Right lobe of liver (tissue), 6 donors: ENCODE measurements around the gene PTPRD. TPM values are rescaled to one million over a fixed set of nuclear protein-coding genes. Genes with fewer than 3 reads are reported as not detected.

Source experiments
- ATAC-seq, 4 donors: fragments of 200-7000 bp; cut with Tn5 transposase; one replicate each; pipeline ENCODE4 v1.9.1; 2020; ENCODE audit warnings: mild to moderate bottlenecking in 4 of 4, moderate library complexity in 4 of 4
- DNase-seq, 3 donors: peaks; one replicate each; pipeline ENCODE4 v3.0.0-alpha.2; 2020
- H3K27ac ChIP-seq, 3 donors: fragments of 200-600 bp; one replicate each; pipeline ENCODE4 v1.8.0; 2022
- H3K27me3 ChIP-seq, 2 donors: fragments of 200-600 bp; one replicate each; pipeline ENCODE4 v1.8.0; 2022
- H3K36me3 ChIP-seq, 4 donors: fragments of 200-600 bp; sonication (generic) in 1 of 4; one replicate each; pipeline versions ENCODE4 v1.5.1 to v1.8.0; 2017 to 2022; ENCODE audit warnings: control low read depth in 1 of 4
- H3K4me1 ChIP-seq, 4 donors: fragments of 200-600 bp; sonication (generic) in 1 of 4; one replicate each; pipeline versions ENCODE4 v1.5.1 to v1.8.0; 2017 to 2022; ENCODE audit warnings: control low read depth in 1 of 4
- H3K4me3 ChIP-seq, 3 donors: fragments of 200-600 bp; one replicate each; pipeline ENCODE4 v1.8.0; 2022
- H3K9me3 ChIP-seq, 4 donors: fragments of 200-600 bp; sonication (generic) in 1 of 4; one replicate each; pipeline versions ENCODE4 v1.5.1 to v1.8.0; 2017 to 2022; ENCODE audit warnings: control low read depth in 1 of 4
- POLR2A ChIP-seq: fragments of 450-650 bp; IDR thresholded peaks from one replicate; pipeline ENCODE4 v1.6.1; 2017; ENCODE audit warnings: antibody characterized with exemption, mild to moderate bottlenecking
- WGBS: methylation state at CpG from one replicate; pipeline ENCODE4 v1.1.6; 2018; ENCODE audit warnings: low coverage, low lambda C conversion rate; ENCODE audit not compliant: insufficient coverage; ENCODE audit errors: missing lambda C conversion rate; 5-methylcytosine and 5-hydroxymethylcytosine counted together
- intact Hi-C, 2 donors: fragments of 100-400 bp; cut with DNase I; formaldehyde crosslinking; loops; one replicate each; pipeline versions ENCODE4 v1.11.2 to v1.14.1; 2022
- total RNA-seq, 6 experiments: library from RNA; depleted of rRNA in 2 of 6; stranded (reverse); fragments of >200 nt in 2 of 6; fragmentation: NEBNext Ultra II Directional in 3 of 6; extraction: Animal tissue kit (Norgen Biotek cat#: 25700) in 3 of 6; gene quantifications; one replicate each; pipeline versions ENCODE4 v1.1.0 to v1.2.4, GENCODE V29; 2016 to 2023
- TF ChIP-seq, protein P1 (sequence below), 4 donors: fragments of 200-600 bp in 3 of 4; fragments of 450-650 bp in 1 of 4; IDR thresholded peaks; one replicate each; pipeline versions ENCODE4 v1.5.1 to v1.8.0; 2016 to 2022; ENCODE audit warnings: antibody characterized with exemption in 4 of 4, mild to moderate bottlenecking in 2 of 4
- donor health status: DM: no; HTN: yes; CAD: no.
- donor health status: DM: no; HTN: no; CAD: no.
- donor health status: DM: no; HTN: no; CAD: no.
- donor health status: DM: no; HTN: yes; CAD: no.
- donor health status: DM: no; HTN: yes; CAD: no.

Gene PTPRD
- total RNA-seq, 6 experiments from 2014 or later = 5.4 to 29.8 (median 13.9) TPM

DNA sequence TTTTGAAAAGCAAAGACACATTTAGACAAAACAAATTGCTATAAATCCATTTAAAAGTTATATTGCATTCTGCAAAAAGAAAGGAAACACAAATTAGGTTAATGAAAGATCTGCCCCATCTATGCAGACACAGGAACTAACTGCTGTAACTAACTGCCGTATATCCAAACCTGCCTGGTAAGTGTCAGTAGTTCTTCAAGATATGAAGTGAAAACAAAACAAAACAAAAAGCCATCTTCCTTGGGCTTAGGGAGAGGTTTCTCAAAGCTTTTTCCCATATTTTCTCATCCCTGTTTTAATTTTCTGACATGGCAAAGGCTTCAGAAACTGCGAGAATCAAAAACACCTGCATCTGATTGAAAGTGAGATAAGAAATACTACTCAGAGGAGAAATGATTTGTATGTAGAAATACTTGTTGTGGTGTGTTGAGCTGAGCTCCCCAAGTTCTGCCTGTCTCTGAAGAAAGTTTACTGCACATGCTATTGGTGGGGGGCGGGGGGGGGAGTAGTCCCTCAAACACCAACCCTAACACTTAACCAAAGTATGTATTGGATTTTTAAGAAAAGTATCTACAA is 750.5 kb downstream of the PTPRD start:
- intact Hi-C loops = no loop called here
- Histone ChIP-seq H3K9me3 (no peaks in the 10 kb centered on the region), H3K36me3 (no peaks in the 10 kb centered on the region), H3K4me3 (no peak overlapping the region), H3K27ac (no peak overlapping the region), H3K27me3 (no peaks in the 10 kb centered on the region), H3K4me1 (no peaks in the 10 kb centered on the region)
- ATAC-seq = no peak
- no peak for DNase-seq
- 29% methylated on average over 3 of the region's 3 CpGs for WGBS
- TF ChIP-seq POLR2A = no peak
- TF ChIP-seq, protein P1, sequence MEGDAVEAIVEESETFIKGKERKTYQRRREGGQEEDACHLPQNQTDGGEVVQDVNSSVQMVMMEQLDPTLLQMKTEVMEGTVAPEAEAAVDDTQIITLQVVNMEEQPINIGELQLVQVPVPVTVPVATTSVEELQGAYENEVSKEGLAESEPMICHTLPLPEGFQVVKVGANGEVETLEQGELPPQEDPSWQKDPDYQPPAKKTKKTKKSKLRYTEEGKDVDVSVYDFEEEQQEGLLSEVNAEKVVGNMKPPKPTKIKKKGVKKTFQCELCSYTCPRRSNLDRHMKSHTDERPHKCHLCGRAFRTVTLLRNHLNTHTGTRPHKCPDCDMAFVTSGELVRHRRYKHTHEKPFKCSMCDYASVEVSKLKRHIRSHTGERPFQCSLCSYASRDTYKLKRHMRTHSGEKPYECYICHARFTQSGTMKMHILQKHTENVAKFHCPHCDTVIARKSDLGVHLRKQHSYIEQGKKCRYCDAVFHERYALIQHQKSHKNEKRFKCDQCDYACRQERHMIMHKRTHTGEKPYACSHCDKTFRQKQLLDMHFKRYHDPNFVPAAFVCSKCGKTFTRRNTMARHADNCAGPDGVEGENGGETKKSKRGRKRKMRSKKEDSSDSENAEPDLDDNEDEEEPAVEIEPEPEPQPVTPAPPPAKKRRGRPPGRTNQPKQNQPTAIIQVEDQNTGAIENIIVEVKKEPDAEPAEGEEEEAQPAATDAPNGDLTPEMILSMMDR (IDR thresholded peaks at IDR 0.05) = no peak

DNA sequence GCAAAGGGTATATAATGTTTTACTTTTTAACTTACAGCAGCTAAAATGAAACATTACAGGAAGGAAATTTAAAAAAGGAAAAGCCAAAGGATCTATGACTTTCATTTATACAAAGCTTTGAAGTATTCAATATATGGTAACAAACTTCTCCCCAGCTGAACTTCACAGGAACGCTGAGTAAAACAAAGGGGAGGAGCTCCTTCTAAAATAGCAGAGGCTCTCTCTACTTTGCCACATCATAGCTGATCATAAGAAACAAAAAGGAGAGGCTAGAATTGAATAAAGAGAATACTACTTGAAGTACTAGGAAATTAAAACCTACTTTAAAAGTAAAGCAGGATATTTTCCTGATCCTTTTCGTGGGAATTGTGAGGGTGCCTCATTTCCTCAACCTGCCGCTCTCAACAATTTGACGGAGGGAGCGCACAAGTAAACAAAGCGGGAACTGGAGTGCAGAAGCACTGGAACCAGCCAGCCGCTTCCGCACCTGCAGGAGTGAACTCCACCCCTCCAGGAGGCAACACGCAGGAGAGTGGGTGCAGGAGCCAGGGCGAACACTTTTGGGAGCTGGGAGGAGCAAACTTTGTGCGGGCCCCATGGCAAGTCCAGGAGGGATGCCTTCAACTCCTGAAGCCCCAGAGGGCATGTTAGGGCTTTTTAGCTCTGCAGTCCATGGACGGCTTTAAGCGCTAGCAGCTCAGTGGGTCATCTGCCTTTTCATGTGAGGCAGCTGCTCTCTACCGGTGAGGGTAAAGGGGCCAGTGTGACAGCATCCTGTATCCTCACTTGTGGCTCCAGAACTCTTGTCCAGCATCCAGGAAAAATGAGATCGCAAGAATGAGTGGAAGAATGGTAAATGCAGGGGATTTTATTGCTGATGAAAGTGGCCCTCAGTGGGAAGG is 757.4 kb downstream of the PTPRD start:
- DNase-seq (no peak), ATAC-seq (no peak)
- Histone ChIP-seq H3K9me3 (no peaks in the 10 kb centered on the region), H3K27ac (no peak overlapping the region), H3K4me3 (no peak overlapping the region), H3K4me1 (no peaks in the 10 kb centered on the region), H3K36me3 (no peaks in the 10 kb centered on the region), H3K27me3 (no peaks in the 10 kb centered on the region)
- 51% methylated on average over 10 of the region's 15 CpGs for WGBS
- intact Hi-C loops = no loop called here
- no peak for TF ChIP-seq POLR2A
- TF ChIP-seq, protein P1 (IDR thresholded peaks at IDR 0.05) = no peak

DNA sequence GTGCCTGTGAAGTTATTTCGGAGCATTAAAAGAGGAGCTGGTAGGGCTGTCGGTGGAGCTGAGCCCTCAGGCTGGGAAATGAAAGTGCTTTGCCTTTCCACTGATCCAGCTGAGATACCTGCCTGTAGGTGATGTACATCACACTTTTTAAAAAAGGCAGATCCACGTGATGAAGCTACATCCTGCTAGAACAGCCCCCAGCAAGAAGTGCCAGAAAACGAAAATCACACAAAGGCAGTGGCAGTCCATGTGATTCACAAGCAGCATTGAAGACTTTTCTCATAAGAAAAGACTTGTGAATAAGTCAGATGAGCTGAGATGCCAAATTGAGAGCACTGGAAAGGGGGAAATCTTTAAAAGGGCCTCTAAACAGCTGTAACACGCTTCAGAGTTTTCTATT is 765.1 kb downstream of the PTPRD start:
- ATAC-seq = no peak
- DNase-seq = no peak
- intact Hi-C loops = no loop called here
- 44% methylated on average over 5 of the region's 5 CpGs for WGBS
- no peak for TF ChIP-seq POLR2A
- TF ChIP-seq, protein P1 (IDR thresholded peaks at IDR 0.05) = no peak
- H3K4me3 ChIP-seq = no peak overlapping the region
- no peaks in the 10 kb centered on the region for H3K9me3 ChIP-seq
- no peaks in the 10 kb centered on the region for H3K27me3 ChIP-seq
- no peaks in the 10 kb centered on the region for H3K4me1 ChIP-seq
- no peaks in the 10 kb centered on the region for H3K36me3 ChIP-seq
- H3K27ac ChIP-seq = no peak overlapping the region

DNA sequence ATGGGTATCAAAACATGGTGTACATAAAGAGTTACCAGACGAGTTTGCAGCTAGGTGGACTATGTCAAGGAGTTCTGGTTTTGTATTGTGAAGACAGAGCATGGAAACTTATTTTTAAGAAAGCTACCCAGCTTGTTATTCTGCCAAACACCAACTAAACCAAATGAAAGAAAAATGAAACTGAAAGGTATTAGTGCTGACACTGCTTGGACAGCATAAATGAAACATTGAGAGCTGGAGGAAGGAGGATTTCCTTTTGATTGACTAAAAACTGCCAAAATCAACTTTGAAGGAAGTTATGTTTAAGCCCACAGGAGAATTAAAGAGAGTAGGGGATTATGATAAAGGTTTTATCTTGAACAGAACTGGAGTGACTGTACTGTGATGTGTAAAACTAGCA is 766.2 kb downstream of the PTPRD start:
- DNase-seq = no peak
- peak; percentile 27 to 49 (median 40) for ATAC-seq
- Histone ChIP-seq H3K4me1 (no peaks in the 10 kb centered on the region), H3K27me3 (no peaks in the 10 kb centered on the region), H3K36me3 (no peaks in the 10 kb centered on the region), H3K27ac (no peak overlapping the region), H3K4me3 (no peak overlapping the region), H3K9me3 (no peaks in the 10 kb centered on the region)
- 17% methylated on average over 1 of the region's 1 CpG for WGBS
- intact Hi-C loops = no loop called here
- TF ChIP-seq POLR2A = no peak
- TF ChIP-seq, protein P1 (IDR thresholded peaks at IDR 0.05) = no peak
